ENCODE measurements around the gene FTCD.

DNA sequence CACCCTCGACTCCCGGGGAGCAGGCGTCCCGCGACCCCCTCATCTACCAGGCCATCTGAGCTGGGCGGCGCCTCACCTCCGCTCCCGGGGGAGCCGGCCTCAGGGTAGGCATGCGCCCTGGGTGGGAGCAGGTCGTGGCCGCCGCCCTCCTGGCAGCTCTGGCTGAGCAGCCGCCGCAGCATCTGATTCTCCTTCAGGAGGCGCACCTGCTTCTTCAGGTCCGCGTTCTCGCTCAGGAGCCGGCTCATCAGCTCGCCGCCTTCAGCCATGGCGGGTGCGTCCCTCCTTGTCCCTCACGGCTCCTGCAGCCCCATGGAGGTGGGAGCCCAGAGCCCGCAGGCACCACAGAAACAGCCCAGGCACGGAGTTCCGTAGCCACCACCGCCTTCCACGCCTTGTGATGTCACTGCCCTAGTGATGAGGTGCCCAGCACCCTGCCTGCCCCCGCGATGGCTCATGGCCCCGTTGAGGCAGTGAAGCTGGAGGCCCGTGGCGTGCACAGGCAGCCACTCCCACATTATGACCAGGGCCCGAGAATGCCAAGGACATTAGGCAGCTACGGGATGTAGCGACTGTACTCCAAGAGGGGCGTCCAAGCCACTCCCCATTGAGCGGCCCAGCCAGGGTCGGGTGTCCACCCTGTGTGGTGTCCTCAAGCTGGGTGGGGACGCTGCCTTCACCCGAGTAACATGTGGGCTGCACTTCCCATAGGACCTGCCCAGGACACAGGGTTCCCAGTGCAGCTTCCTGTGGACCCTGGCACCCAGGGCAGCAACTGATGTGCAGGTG is 27.4 kb upstream of the FTCD start:
- TF ChIP-seq, protein P1, sequence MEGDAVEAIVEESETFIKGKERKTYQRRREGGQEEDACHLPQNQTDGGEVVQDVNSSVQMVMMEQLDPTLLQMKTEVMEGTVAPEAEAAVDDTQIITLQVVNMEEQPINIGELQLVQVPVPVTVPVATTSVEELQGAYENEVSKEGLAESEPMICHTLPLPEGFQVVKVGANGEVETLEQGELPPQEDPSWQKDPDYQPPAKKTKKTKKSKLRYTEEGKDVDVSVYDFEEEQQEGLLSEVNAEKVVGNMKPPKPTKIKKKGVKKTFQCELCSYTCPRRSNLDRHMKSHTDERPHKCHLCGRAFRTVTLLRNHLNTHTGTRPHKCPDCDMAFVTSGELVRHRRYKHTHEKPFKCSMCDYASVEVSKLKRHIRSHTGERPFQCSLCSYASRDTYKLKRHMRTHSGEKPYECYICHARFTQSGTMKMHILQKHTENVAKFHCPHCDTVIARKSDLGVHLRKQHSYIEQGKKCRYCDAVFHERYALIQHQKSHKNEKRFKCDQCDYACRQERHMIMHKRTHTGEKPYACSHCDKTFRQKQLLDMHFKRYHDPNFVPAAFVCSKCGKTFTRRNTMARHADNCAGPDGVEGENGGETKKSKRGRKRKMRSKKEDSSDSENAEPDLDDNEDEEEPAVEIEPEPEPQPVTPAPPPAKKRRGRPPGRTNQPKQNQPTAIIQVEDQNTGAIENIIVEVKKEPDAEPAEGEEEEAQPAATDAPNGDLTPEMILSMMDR (IDR thresholded peaks at IDR 0.05; ENCODE audit: control extremely low read depth in 1 of 3, insufficient read depth in 1 of 3, low read depth in 1 of 3, low read length in 3 of 3), result peak in 1 of 3 experiments; percentile 36; a peak in 2 of 4 replicates
- TF ChIP-seq FOSL1 (IDR thresholded peaks at IDR 0.05; ENCODE audit: insufficient read depth, low read depth, low read length) (no peak), CEBPB (IDR thresholded peaks at IDR 0.05; ENCODE audit: low read depth, low read length) (no peak), BRCA1 (IDR thresholded peaks at IDR 0.05; ENCODE audit: low read depth, low read length) (no peak), KDM5A (IDR thresholded peaks at IDR 0.05; ENCODE audit: low read length) (no peak), POLR2A (IDR thresholded peaks at IDR 0.05; ENCODE audit: control extremely low read depth in 1 of 2, low read depth in 2 of 2, low read length in 2 of 2) (no peak), MAFK (IDR thresholded peaks at IDR 0.05; ENCODE audit: low read depth, low read length) (no peak), SIN3A (conservative IDR thresholded peaks at IDR 0.05 in 1 of 2, IDR thresholded peaks at IDR 0.05 in 1 of 2; ENCODE audit: low read depth in 1 of 2, low read length in 2 of 2) (no peak)

Measured in H1 (cell line).